Liver (tissue), 9 donors: ENCODE data around the gene KRT84. TPM values are rescaled to one million over a fixed set of nuclear protein-coding genes. Genes with fewer than 3 reads are reported as not detected.

ENCODE experiments used
- DNase-seq: peaks from one replicate; pipeline ENCODE4 v3.0.0-alpha.2; 2017; ENCODE audit warnings: low spot score
- H3K27ac ChIP-seq, 2 donors: one replicate each; pipeline ENCODE4 v1.7.0; 2013; ENCODE audit warnings: inconsistent platforms in 2 of 2, low read length in 2 of 2, control low read depth in 1 of 2, low read depth in 1 of 2, mild to moderate bottlenecking in 1 of 2
- H3K27me3 ChIP-seq, 4 donors: one replicate each; pipeline versions ENCODE4 v1.6.1 to v1.7.0; 2013; ENCODE audit warnings: low read length in 3 of 4, inconsistent platforms in 1 of 4, mild to moderate bottlenecking in 1 of 4, moderate library complexity in 1 of 4; ENCODE audit not compliant: control insufficient read depth in 4 of 4, insufficient read depth in 4 of 4
- H3K36me3 ChIP-seq, 4 donors: one replicate each; pipeline versions ENCODE4 v1.6.1 to v1.7.0; 2013; ENCODE audit warnings: low read length in 3 of 4, mild to moderate bottlenecking in 3 of 4, low read depth in 1 of 4, moderate library complexity in 1 of 4; ENCODE audit not compliant: control insufficient read depth in 4 of 4, insufficient read depth in 3 of 4
- H3K4me1 ChIP-seq, 4 donors: one replicate each; pipeline versions ENCODE4 v1.6.1 to v1.7.0; 2013; ENCODE audit warnings: low read length in 3 of 4, mild to moderate bottlenecking in 3 of 4, moderate library complexity in 1 of 4; ENCODE audit not compliant: control insufficient read depth in 4 of 4, insufficient read depth in 4 of 4
- H3K4me3 ChIP-seq, 3 donors: one replicate each; pipeline versions ENCODE4 v1.6.1 to v1.7.0; 2013; ENCODE audit warnings: low read length in 3 of 3, control low read depth in 1 of 3, low read depth in 1 of 3, mild to moderate bottlenecking in 1 of 3
- H3K9ac ChIP-seq, 2 donors: one replicate each; pipeline ENCODE4 v1.7.0; 2013; ENCODE audit warnings: low read length in 2 of 2, mild to moderate bottlenecking in 2 of 2, moderate library complexity in 2 of 2, control low read depth in 1 of 2, low read depth in 1 of 2
- H3K9me3 ChIP-seq, 4 donors: one replicate each; pipeline versions ENCODE4 v1.6.1 to v1.7.0; 2013; ENCODE audit warnings: low read length in 3 of 4; ENCODE audit not compliant: control insufficient read depth in 4 of 4
- EGR1 ChIP-seq, 2 donors: IDR thresholded peaks; 2 replicates each; pipeline ENCODE4 v1.6.1; 2016 to 2018; ENCODE audit warnings: antibody characterized with exemption in 2 of 2, low read depth in 2 of 2
- FOXA1 ChIP-seq: IDR thresholded peaks from 2 replicates; pipeline ENCODE4 v1.6.1; 2016; ENCODE audit warnings: antibody characterized with exemption
- GABPA ChIP-seq, 2 donors: IDR thresholded peaks in 1 of 2; conservative IDR thresholded peaks in 1 of 2; 2 replicates each; pipeline ENCODE4 v1.6.1; 2016; ENCODE audit warnings: antibody characterized with exemption in 2 of 2, mild to moderate bottlenecking in 1 of 2, moderate library complexity in 1 of 2
- HNF4A ChIP-seq, 2 donors: conservative IDR thresholded peaks; 2 replicates each; pipeline ENCODE4 v1.6.1; 2016; ENCODE audit warnings: antibody characterized with exemption in 2 of 2, mild to moderate bottlenecking in 2 of 2
- HNF4G ChIP-seq: IDR thresholded peaks from 2 replicates; pipeline ENCODE4 v1.6.1; 2016; ENCODE audit warnings: antibody characterized with exemption
- JUND ChIP-seq, 2 donors: IDR thresholded peaks; 2 replicates each; pipeline ENCODE4 v1.6.1; 2016; ENCODE audit warnings: antibody characterized with exemption in 2 of 2
- NR2F2 ChIP-seq: IDR thresholded peaks from 2 replicates; pipeline ENCODE4 v1.6.1; 2016; ENCODE audit warnings: antibody characterized with exemption
- RAD21 ChIP-seq, 2 donors: IDR thresholded peaks; 2 replicates each; pipeline ENCODE4 v1.6.1; 2016; ENCODE audit warnings: antibody characterized with exemption in 2 of 2, mild to moderate bottlenecking in 2 of 2
- RXRA ChIP-seq, 2 donors: IDR thresholded peaks; 2 replicates each; pipeline ENCODE4 v1.6.1; 2017 to 2018; ENCODE audit warnings: antibody characterized with exemption in 2 of 2, mild to moderate bottlenecking in 1 of 2
- SP1 ChIP-seq: IDR thresholded peaks from 2 replicates; pipeline ENCODE4 v1.6.1; 2018; ENCODE audit warnings: antibody characterized with exemption, mild to moderate bottlenecking
- TAF1 ChIP-seq: conservative IDR thresholded peaks from 2 replicates; pipeline ENCODE4 v1.6.1; 2016; ENCODE audit warnings: antibody characterized with exemption, mild to moderate bottlenecking
- YY1 ChIP-seq: IDR thresholded peaks from 2 replicates; pipeline ENCODE4 v1.6.1; 2016; ENCODE audit warnings: antibody characterized with exemption, mild to moderate bottlenecking
- WGBS: extraction: QIAGEN DNeasy Blood & Tissue Kit; methylation state at CpG from one replicate; pipeline ENCODE4 v1.1.7; 2013; 5-methylcytosine and 5-hydroxymethylcytosine counted together
- polyA plus RNA-seq, 2 donors: library from polyadenylated mRNA; stranded (reverse) in 1 of 2; unstranded in 1 of 2; fragments of 200-250 nt in 1 of 2; fragments of >200 nt in 1 of 2; fragmentation: Nextera tagmentation in 1 of 2; extraction: Ambion mirVana in 1 of 2; gene quantifications; one replicate each; pipeline versions ENCODE4 v1.2.1 to v1.2.3, GENCODE V29; 2013 to 2015
- total RNA-seq, 2 donors: library from RNA; depleted of rRNA; stranded (reverse); fragments of >200 nt; gene quantifications; one replicate each; pipeline ENCODE4 v1.2.3, GENCODE V29; 2014
- TF ChIP-seq, protein P1 (sequence below): fragments of 150-350 bp; IDR thresholded peaks from 2 replicates; pipeline ENCODE4 v1.5.1; 2017; ENCODE audit warnings: improper control_type of control experiment, low read depth, low read length; ENCODE audit not compliant: missing input control
- TF ChIP-seq, protein P2 (sequence below): IDR thresholded peaks from 2 replicates; pipeline ENCODE4 v1.6.1; 2016; ENCODE audit warnings: antibody characterized with exemption, mild to moderate bottlenecking
- TF ChIP-seq, protein P3 (sequence below): IDR thresholded peaks from 2 replicates; pipeline ENCODE4 v1.6.1; 2016; ENCODE audit warnings: antibody characterized with exemption
- TF ChIP-seq, protein P4 (sequence below): IDR thresholded peaks from 2 replicates; pipeline ENCODE4 v1.6.1; 2016; ENCODE audit warnings: antibody characterized with exemption
- TF ChIP-seq, protein P5 (sequence below): IDR thresholded peaks from 2 replicates; pipeline ENCODE4 v1.6.1; 2016; ENCODE audit warnings: antibody characterized with exemption
- donor health status: healthy.
- donor health status: healthy.
- donor health status: healthy.
- donor health status: healthy.
- donor health status: healthy.

The KRT84 gene
- total and polyA plus RNA-seq, 4 donors, result not detected

DNA sequence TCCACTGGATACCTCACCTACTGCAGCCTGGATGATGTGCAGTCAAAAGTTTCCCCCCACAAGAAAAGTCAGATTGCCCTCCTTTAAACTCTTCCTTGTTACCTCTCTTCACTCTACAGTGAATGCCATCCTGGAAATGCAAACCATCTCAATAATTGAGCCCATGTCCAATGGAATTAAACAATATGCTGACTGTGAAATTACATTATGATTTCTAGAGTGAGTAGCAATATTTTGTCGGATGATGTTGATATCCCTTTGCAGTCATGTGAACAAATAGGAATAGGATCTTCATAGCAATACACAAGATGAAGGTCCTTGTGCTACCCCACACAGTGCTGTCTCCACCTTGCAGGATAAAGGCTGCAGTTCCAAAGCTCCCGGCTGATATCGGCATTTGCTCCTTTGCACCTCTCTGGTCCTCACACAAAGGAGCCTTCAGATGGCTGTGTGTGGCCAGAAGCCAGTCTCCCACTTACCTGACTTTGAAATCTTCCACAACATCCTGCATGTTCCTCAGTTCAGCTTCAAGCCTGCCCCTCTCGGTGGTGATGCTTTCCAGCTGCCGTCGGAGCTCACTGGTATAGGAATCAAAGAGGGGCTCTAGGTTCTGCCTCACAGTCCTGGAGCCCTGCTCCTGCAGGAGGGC lies 47.2 kb upstream of the KRT84 start:
- Histone ChIP-seq H3K27ac (no peak overlapping the region), H3K4me1 (no peaks in the 10 kb centered on the region), H3K9ac (no peak overlapping the region), H3K27me3 (peaks cover 0 to 7% (median 0%) of the 10 kb centered on the region in 4 donors), H3K9me3 (no peaks in the 10 kb centered on the region), H3K36me3 (no peaks in the 10 kb centered on the region), H3K4me3 (no peak overlapping the region)
- WGBS, result 92% methylated on average over 6 of the region's 6 CpGs
- TF ChIP-seq GABPA (IDR thresholded peaks at IDR 0.05 in 1 of 2, conservative IDR thresholded peaks at IDR 0.05 in 1 of 2), result no peak
- TF ChIP-seq HNF4G, result no peak
- TF ChIP-seq, protein P1, sequence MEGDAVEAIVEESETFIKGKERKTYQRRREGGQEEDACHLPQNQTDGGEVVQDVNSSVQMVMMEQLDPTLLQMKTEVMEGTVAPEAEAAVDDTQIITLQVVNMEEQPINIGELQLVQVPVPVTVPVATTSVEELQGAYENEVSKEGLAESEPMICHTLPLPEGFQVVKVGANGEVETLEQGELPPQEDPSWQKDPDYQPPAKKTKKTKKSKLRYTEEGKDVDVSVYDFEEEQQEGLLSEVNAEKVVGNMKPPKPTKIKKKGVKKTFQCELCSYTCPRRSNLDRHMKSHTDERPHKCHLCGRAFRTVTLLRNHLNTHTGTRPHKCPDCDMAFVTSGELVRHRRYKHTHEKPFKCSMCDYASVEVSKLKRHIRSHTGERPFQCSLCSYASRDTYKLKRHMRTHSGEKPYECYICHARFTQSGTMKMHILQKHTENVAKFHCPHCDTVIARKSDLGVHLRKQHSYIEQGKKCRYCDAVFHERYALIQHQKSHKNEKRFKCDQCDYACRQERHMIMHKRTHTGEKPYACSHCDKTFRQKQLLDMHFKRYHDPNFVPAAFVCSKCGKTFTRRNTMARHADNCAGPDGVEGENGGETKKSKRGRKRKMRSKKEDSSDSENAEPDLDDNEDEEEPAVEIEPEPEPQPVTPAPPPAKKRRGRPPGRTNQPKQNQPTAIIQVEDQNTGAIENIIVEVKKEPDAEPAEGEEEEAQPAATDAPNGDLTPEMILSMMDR, result no peak
- TF ChIP-seq, protein P2, sequence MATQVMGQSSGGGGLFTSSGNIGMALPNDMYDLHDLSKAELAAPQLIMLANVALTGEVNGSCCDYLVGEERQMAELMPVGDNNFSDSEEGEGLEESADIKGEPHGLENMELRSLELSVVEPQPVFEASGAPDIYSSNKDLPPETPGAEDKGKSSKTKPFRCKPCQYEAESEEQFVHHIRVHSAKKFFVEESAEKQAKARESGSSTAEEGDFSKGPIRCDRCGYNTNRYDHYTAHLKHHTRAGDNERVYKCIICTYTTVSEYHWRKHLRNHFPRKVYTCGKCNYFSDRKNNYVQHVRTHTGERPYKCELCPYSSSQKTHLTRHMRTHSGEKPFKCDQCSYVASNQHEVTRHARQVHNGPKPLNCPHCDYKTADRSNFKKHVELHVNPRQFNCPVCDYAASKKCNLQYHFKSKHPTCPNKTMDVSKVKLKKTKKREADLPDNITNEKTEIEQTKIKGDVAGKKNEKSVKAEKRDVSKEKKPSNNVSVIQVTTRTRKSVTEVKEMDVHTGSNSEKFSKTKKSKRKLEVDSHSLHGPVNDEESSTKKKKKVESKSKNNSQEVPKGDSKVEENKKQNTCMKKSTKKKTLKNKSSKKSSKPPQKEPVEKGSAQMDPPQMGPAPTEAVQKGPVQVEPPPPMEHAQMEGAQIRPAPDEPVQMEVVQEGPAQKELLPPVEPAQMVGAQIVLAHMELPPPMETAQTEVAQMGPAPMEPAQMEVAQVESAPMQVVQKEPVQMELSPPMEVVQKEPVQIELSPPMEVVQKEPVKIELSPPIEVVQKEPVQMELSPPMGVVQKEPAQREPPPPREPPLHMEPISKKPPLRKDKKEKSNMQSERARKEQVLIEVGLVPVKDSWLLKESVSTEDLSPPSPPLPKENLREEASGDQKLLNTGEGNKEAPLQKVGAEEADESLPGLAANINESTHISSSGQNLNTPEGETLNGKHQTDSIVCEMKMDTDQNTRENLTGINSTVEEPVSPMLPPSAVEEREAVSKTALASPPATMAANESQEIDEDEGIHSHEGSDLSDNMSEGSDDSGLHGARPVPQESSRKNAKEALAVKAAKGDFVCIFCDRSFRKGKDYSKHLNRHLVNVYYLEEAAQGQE, result no peak
- no peak for TF ChIP-seq RXRA (IDR thresholded peaks at IDR 0.05)
- TF ChIP-seq, protein P3, sequence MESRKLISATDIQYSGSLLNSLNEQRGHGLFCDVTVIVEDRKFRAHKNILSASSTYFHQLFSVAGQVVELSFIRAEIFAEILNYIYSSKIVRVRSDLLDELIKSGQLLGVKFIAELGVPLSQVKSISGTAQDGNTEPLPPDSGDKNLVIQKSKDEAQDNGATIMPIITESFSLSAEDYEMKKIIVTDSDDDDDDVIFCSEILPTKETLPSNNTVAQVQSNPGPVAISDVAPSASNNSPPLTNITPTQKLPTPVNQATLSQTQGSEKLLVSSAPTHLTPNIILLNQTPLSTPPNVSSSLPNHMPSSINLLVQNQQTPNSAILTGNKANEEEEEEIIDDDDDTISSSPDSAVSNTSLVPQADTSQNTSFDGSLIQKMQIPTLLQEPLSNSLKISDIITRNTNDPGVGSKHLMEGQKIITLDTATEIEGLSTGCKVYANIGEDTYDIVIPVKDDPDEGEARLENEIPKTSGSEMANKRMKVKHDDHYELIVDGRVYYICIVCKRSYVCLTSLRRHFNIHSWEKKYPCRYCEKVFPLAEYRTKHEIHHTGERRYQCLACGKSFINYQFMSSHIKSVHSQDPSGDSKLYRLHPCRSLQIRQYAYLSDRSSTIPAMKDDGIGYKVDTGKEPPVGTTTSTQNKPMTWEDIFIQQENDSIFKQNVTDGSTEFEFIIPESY, result no peak
- no peak for TF ChIP-seq TAF1
- TF ChIP-seq, protein P4, sequence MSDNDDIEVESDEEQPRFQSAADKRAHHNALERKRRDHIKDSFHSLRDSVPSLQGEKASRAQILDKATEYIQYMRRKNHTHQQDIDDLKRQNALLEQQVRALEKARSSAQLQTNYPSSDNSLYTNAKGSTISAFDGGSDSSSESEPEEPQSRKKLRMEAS, result no peak
- no peak for TF ChIP-seq YY1
- TF ChIP-seq EGR1 (IDR thresholded peaks at IDR 0.05; ENCODE audit: low read depth in 2 of 2), result no peak
- no peak for TF ChIP-seq JUND (IDR thresholded peaks at IDR 0.05)
- no peak for TF ChIP-seq FOXA1
- TF ChIP-seq RAD21 (IDR thresholded peaks at IDR 0.05), result no peak
- TF ChIP-seq, protein P5, sequence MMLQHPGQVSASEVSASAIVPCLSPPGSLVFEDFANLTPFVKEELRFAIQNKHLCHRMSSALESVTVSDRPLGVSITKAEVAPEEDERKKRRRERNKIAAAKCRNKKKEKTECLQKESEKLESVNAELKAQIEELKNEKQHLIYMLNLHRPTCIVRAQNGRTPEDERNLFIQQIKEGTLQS, result no peak
- DNase-seq, result no peak

DNA sequence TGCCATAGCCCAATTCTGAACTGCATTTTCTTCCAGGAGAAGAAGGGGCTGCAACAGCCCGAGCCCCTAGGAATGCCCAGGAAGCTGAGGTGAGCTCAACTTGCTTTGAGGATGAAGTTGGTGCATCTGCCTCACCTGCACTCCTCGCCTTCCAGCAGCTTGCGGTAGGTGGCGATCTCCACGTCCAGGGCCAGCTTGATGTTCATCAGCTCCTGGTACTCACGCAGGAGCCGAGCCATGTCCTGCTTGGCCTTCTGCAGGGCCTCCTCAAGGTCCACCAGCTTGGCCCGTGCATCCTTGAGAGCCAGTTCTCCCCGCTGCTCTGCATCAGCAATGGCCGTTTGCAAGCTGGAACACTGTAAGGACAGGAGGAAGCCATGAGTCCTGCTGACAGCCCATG lies 42.7 kb upstream of the KRT84 start:
- Histone ChIP-seq H3K36me3 (no peaks in the 10 kb centered on the region), H3K4me3 (no peak overlapping the region), H3K4me1 (no peaks in the 10 kb centered on the region), H3K27ac (no peak overlapping the region), H3K9me3 (no peaks in the 10 kb centered on the region), H3K27me3 (peaks cover 0 to 7% (median 0%) of the 10 kb centered on the region in 4 donors), H3K9ac (no peak overlapping the region)
- no peak for DNase-seq
- 86% methylated on average over 10 of the region's 10 CpGs for WGBS
- TF ChIP-seq, protein P1, result no peak
- TF ChIP-seq, protein P5, result no peak
- no peak for TF ChIP-seq RXRA (IDR thresholded peaks at IDR 0.05)
- TF ChIP-seq YY1, result no peak
- no peak for TF ChIP-seq GABPA (IDR thresholded peaks at IDR 0.05 in 1 of 2, conservative IDR thresholded peaks at IDR 0.05 in 1 of 2)
- TF ChIP-seq TAF1, result no peak
- TF ChIP-seq RAD21 (IDR thresholded peaks at IDR 0.05), result no peak
- no peak for TF ChIP-seq HNF4A (conservative IDR thresholded peaks at IDR 0.05)
- TF ChIP-seq, protein P2, result no peak
- TF ChIP-seq NR2F2, result no peak
- no peak for TF ChIP-seq SP1
